ENCODE results near the gene MUC6. TPM values are rescaled to one million over a fixed set of nuclear protein-coding genes. Genes with fewer than 3 reads are reported as not detected.

Gene MUC6
- total RNA-seq, 1 donor, result not detected

- no peak for DNase-seq (ENCODE audit: low read depth)
- H3K4me3 ChIP-seq (ENCODE audit: low read depth, low read length), result no peak overlapping the region
- no peak for TF ChIP-seq CTCF (IDR thresholded peaks at IDR 0.05; ENCODE audit: insufficient read depth, low read length)
These were observed 25.7 kb upstream of the MUC6 start for GRCh38 chr11:1062075-1062820.

GRCh38 chr11:1060852-1061616 is 24.5 kb upstream of the MUC6 start:
- DNase-seq (ENCODE audit: low read depth), result peak; percentile 81
- no peak overlapping the region for H3K4me3 ChIP-seq (ENCODE audit: low read depth, low read length)
- no peak for TF ChIP-seq CTCF (IDR thresholded peaks at IDR 0.05; ENCODE audit: insufficient read depth, low read length)

GRCh38 chr11:1060410-1060809 is 23.9 kb upstream of the MUC6 start:
- TF ChIP-seq CTCF (IDR thresholded peaks at IDR 0.05; ENCODE audit: insufficient read depth, low read length), result no peak
- H3K4me3 ChIP-seq (ENCODE audit: low read depth, low read length), result no peak overlapping the region
- DNase-seq (ENCODE audit: low read depth), result no peak

GRCh38 chr11:1059759-1060158 is 23.2 kb upstream of the MUC6 start:
- TF ChIP-seq CTCF (IDR thresholded peaks at IDR 0.05; ENCODE audit: insufficient read depth, low read length), result no peak
- no peak overlapping the region for H3K4me3 ChIP-seq (ENCODE audit: low read depth, low read length)
- no peak for DNase-seq (ENCODE audit: low read depth)

- no peak overlapping the region for H3K4me3 ChIP-seq (ENCODE audit: low read depth, low read length)
- TF ChIP-seq CTCF (IDR thresholded peaks at IDR 0.05; ENCODE audit: insufficient read depth, low read length), result no peak
These were observed 21.3 kb upstream of the MUC6 start for GRCh38 chr11:1057806-1058205.

GRCh38 chr11:1055990-1056771 is 19.7 kb upstream of the MUC6 start:
- H3K4me3 ChIP-seq (ENCODE audit: low read depth, low read length), result no peak overlapping the region
- no peak for TF ChIP-seq CTCF (IDR thresholded peaks at IDR 0.05; ENCODE audit: insufficient read depth, low read length)
- no peak for DNase-seq (ENCODE audit: low read depth)

More at GRCh38 chr11:1057806-1058205, 21.3 kb upstream of the MUC6 start:
- DNase-seq (ENCODE audit: low read depth), result no peak

All from fibroblast of the aortic adventitia (primary cell).